K562 treated with DMSO at 1 percent for 24 hours (cell line): ENCODE results near the gene CACTIN. TPM values are rescaled to one million over a fixed set of nuclear protein-coding genes. Genes with fewer than 3 reads are reported as not detected.

Source experiments
- total RNA-seq: library from RNA; unstranded; fragments of 300-600 nt; gene quantifications from 2 replicates; pipeline ENCODE4 v1.2.3, GENCODE V29; 2022; ENCODE audit warnings: low read depth; ENCODE audit not compliant: insufficient read depth

Gene CACTIN
- 44.0 and 47.1 TPM in 2 replicates for total RNA-seq

DNA sequence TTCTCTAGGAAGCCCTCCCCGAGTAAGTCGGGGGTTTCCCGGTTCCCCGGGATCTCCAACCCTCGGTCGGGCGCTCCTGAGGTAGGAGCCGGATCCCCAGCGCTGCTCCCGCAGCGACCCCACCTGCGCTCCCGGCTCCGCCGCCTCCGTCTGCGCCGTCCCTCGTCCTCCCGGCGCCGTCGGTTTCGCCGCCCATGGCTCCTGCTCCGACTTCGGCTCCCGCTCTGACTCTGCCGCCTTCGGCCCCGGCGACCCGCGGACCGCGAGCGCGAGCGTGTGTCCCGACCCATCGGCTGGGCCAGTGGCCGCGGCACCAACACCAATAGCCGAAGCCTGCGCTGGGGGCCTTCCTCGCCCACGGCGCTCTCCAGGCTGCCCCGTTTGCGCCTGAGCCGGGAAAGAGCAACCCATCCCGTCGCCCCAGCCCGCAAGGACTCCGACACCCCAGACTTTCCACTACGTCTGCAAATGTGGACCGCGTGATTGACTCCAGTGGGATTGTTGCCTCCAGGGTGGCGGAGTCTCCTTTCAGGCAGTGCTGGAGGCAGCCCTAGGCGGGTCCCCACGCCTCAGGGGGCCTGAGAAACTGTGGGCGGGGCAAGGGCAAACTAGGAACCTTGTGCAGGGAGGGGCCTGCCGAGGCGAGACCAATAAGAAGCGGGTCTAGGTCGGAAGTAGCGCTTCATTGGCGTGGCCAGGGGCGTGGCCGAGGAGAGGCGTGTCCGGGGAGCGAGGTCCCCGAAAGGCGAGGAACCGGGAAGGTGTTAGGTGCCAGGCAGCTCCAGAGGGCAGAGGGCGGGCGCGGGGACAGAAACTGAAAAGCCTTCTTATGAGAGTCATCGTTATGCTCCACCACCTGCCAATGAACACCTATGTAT, at the start of gene CACTIN:
CACTIN (minus strand) TSS at position 318 of the 878 bp plus-strand sequence; CDS start at position 290, 28 bp downstream.

DNA sequence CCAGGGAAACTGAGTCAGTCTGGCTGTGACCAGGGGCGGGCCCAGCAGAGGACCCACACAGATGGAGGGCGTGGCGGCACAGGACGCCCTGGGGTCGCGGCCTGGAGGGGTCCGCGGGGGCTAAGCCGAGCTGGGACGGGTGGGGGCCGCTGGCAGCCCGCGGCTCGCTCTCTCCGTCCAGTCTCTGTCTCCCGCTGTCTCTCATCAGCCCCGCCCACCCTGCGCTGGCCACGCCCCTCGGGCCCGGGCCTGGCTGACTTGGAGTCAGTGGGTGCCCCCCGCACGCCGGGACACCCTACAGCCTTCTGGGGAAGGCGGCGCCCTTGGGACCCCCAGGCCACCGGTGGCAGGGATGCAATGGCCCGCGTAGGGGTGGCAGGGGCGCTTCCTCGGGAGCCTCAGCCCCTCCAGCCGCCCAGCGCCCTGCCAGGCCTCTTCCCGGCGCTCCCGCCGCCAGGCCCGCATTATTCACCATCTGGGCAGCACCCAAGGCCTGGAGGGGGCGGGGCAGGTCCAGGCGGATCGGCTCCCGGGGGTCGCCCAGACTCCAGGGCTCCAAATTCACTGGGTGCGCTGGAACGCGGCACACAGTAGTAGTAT, 19.8 kb downstream of the CACTIN start, which contains the start of gene TBXA2R:
TBXA2R (minus strand) TSS at position 186 of the 600 bp plus-strand sequence. CDS start 6,241 bp downstream, outside the sequence.

DNA sequence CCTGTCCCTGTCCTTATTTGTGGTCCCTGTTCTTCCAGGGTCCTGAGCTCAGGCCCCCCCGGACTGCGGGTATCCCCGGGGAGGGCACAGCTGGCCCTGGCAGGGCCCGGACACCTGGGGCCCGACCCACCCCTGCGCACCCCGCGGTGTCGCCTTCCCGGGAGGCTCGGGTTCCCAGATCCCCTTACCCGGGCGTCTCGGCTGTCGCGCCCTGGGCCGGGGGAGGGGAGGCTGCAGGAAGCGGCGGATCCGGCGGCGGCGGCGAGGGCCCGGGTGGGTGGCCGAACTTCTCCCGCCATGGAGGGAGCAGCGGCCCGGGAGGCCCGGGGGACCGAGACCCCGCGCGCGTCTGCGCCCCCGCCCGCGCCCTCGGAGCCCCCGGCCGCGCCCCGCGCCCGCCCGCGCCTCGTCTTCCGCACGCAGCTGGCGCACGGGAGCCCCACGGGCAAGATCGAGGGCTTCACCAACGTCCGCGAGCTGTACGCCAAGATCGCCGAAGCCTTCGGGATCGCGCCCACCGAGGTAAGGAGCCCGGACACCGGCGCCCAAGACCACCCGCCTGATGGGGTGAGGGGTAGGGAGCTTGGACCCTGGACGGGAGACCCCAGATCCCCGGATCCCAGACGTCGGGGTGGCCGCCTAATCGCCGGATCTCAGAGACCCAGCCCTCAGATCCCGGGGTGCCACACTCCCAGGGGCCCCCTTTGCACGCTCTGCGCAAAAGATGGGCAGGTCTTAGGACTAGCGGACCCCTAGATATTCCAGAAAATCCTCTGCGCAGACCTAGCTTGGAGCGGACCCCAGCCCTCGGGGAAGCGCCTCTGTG, 41.1 kb downstream of the CACTIN start, which contains the start of gene GIPC3:
GIPC3 (plus strand) TSS at position 178 of the 826 bp plus-strand sequence; CDS start at position 298, 120 bp downstream.

DNA sequence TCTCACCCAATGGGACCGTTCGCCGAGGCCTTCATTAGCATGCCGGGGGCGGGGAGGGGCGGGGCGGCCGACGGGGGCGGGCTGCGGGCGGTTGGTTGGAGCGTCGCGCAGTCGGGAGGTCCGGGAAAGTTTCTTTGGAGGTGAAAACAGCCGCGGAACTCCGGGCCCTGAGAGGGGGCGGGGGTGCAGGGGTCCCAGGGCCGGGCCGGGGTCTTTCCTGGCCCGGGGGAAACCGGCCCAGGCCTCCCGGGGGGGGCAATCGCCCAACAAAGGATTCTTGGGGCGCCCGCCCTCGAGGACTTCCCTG, 53.8 kb downstream of the CACTIN start, which contains the start of gene HMG20B:
HMG20B (plus strand) TSS at position 90 of the 307 bp plus-strand sequence. CDS start 366 bp downstream, outside the sequence.

Other genes starting within 250 kb of the CACTIN start
- 0.61 and 1.8 TPM in 2 replicates for gene SMIM24, start 146.3 kb downstream of the CACTIN start, total RNA-seq
- gene SMIM44, start 143.3 kb downstream of the CACTIN start, total RNA-seq: not detected in 2 replicates
- gene DOHH, start 126.1 kb downstream of the CACTIN start, total RNA-seq: 38.3 and 39.5 TPM in 2 replicates
- gene FZR1, start 120.5 kb downstream of the CACTIN start, total RNA-seq: 46.7 and 49.0 TPM in 2 replicates
- not detected in 2 replicates for gene TEKTIP1, start 87.6 kb downstream of the CACTIN start, total RNA-seq
- gene MFSD12, start 69.2 kb downstream of the CACTIN start, total RNA-seq: 162 and 181 TPM in 2 replicates
- 267 and 277 TPM in 2 replicates for gene HMG20B, start 53.8 kb downstream of the CACTIN start, total RNA-seq
- 2.8 and 3.8 TPM in 2 replicates for gene GIPC3, start 41.3 kb downstream of the CACTIN start, total RNA-seq
- gene TBXA2R, start 19.9 kb downstream of the CACTIN start, total RNA-seq: 22.2 and 25.4 TPM in 2 replicates
- 41.6 and 42.5 TPM in 2 replicates for gene PIP5K1C, start 73.7 kb upstream of the CACTIN start, total RNA-seq
- gene TJP3, start 81.6 kb upstream of the CACTIN start, total RNA-seq: 6.8 and 7.5 TPM in 2 replicates
- gene APBA3, start 134.9 kb upstream of the CACTIN start, total RNA-seq: 35.5 and 39.2 TPM in 2 replicates
- 60.1 and 66.3 TPM in 2 replicates for gene MRPL54, start 135.9 kb upstream of the CACTIN start, total RNA-seq
- not detected in 2 replicates for gene RAX2, start 145.4 kb upstream of the CACTIN start, total RNA-seq
- gene MATK, start 159.6 kb upstream of the CACTIN start, total RNA-seq: 8.7 and 9.7 TPM in 2 replicates
- not detected in 2 replicates for gene ZFR2, start 242.2 kb upstream of the CACTIN start, total RNA-seq